Neural cell (in vitro differentiated cells): Measurements from ENCODE around the gene ZNRF2. TPM values are rescaled to one million over a fixed set of nuclear protein-coding genes. Genes with fewer than 3 reads are reported as not detected.

Source experiments
- H2AFZ ChIP-seq: fragments of 200-600, 300-800 bp; sonication (generic), shearing (Covaris generic); 2 replicates; pipeline ENCODE4 v1.6.0; 2014; ENCODE audit warnings: low read depth, mild to moderate bottlenecking, antibody characterized with exemption, low read length, moderate library complexity
- H3F3A ChIP-seq: fragments of 200-600 bp; shearing (Covaris generic); 2 replicates; pipeline ENCODE4 v1.6.1; 2016; ENCODE audit warnings: mild to moderate bottlenecking, moderate library complexity, mixed read lengths, antibody characterized with exemption, low read length; ENCODE audit not compliant: insufficient read depth, poor library complexity, severe bottlenecking
- H3K27ac ChIP-seq: fragments of 200-600, 300-800 bp; sonication (generic), shearing (Covaris generic); 2 replicates; pipeline ENCODE4 v1.5.1; 2014; ENCODE audit warnings: mild to moderate bottlenecking, low read length, moderate library complexity
- H3K27me3 ChIP-seq: fragments of 300-800, 200-600 bp; sonication (generic), shearing (Covaris generic); 2 replicates; pipeline ENCODE4 v1.6.0; 2014; ENCODE audit warnings: mild to moderate bottlenecking, low read depth, low read length, moderate library complexity; ENCODE audit not compliant: insufficient read depth
- H3K36me3 ChIP-seq: fragments of 300-800, 200-600 bp; sonication (generic), shearing (Covaris generic); 2 replicates; pipeline ENCODE4 v1.5.1; 2014; ENCODE audit warnings: mild to moderate bottlenecking, antibody characterized with exemption, low read length, moderate library complexity; ENCODE audit not compliant: insufficient read depth
- H3K4me2 ChIP-seq: fragments of 300-800, 200-600 bp; sonication (generic), shearing (Covaris generic); 2 replicates; pipeline ENCODE4 v1.6.0; 2014; ENCODE audit warnings: mild to moderate bottlenecking, low read length
- H3K4me3 ChIP-seq: fragments of 300-800, 200-600 bp; sonication (generic), shearing (Covaris generic); 2 replicates; pipeline ENCODE4 v1.5.1; 2014; ENCODE audit warnings: mild to moderate bottlenecking, low read length, moderate library complexity
- H3K79me2 ChIP-seq: fragments of 200-600 bp; shearing (Covaris generic); replicated peaks from 2 replicates; pipeline ENCODE4 v1.6.0; 2014; ENCODE audit warnings: mild to moderate bottlenecking, low read length, moderate library complexity; ENCODE audit not compliant: insufficient read depth
- H3K9ac ChIP-seq: fragments of 300-800, 200-600 bp; sonication (generic), shearing (Covaris generic); 2 replicates; pipeline ENCODE4 v1.6.1; 2016; ENCODE audit warnings: mild to moderate bottlenecking, low read length, mixed read lengths
- H3K9me2 ChIP-seq: fragments of 200-600 bp; shearing (Covaris generic); 2 replicates; pipeline ENCODE4 v1.6.1; 2016; ENCODE audit warnings: mild to moderate bottlenecking, low read length, mixed read lengths; ENCODE audit not compliant: insufficient read depth
- H3K9me3 ChIP-seq: fragments of 200-600, 300-800 bp; sonication (generic), shearing (Covaris generic); 2 replicates; pipeline ENCODE4 v1.6.1; 2016; ENCODE audit warnings: mild to moderate bottlenecking, mixed run types, low read length, moderate library complexity, mixed read lengths
- H4K20me1 ChIP-seq: fragments of 200-600 bp; shearing (Covaris generic); 2 replicates; pipeline ENCODE4 v1.6.1; 2016; ENCODE audit warnings: mild to moderate bottlenecking, mixed run types; ENCODE audit not compliant: insufficient read depth
- CTCF ChIP-seq: fragments of 450-650 bp; IDR thresholded peaks from 2 replicates; pipeline ENCODE4 v1.5.1; 2014; ENCODE audit warnings: antibody characterized with exemption, mild to moderate bottlenecking, moderate library complexity; ENCODE audit not compliant: poor library complexity, severe bottlenecking
- EP300 ChIP-seq: fragments of 450-650 bp; conservative IDR thresholded peaks from 2 replicates; pipeline ENCODE4 v1.6.1; 2014; ENCODE audit warnings: antibody characterized with exemption, mild to moderate bottlenecking, moderate library complexity; ENCODE audit not compliant: poor library complexity, severe bottlenecking
- EZH2 ChIP-seq: fragments of 200-600, 300-800 bp; shearing (Covaris generic), sonication (generic); IDR thresholded peaks from 2 replicates; pipeline ENCODE4 v1.6.1; 2014; ENCODE audit warnings: antibody characterized with exemption, low read length, borderline replicate concordance, mild to moderate bottlenecking; ENCODE audit not compliant: insufficient read depth, poor library complexity, severe bottlenecking
- MXI1 ChIP-seq: fragments of 450-650 bp; conservative IDR thresholded peaks from 2 replicates; pipeline ENCODE4 v1.6.1; 2014; ENCODE audit warnings: antibody characterized with exemption, mild to moderate bottlenecking; ENCODE audit not compliant: poor library complexity, severe bottlenecking
- POLR2AphosphoS5 ChIP-seq: IDR thresholded peaks from 2 replicates; pipeline ENCODE4 v1.6.1; 2012
- RAD21 ChIP-seq: fragments of 450-650 bp; conservative IDR thresholded peaks from 2 replicates; pipeline ENCODE4 v1.6.1; 2014; ENCODE audit warnings: antibody characterized with exemption, mild to moderate bottlenecking, moderate library complexity
- REST ChIP-seq: IDR thresholded peaks from 2 replicates; pipeline ENCODE4 v1.6.1; 2012; ENCODE audit warnings: borderline replicate concordance
- SMC3 ChIP-seq: fragments of 450-650 bp; conservative IDR thresholded peaks from 2 replicates; pipeline ENCODE4 v1.6.1; 2014; ENCODE audit warnings: antibody characterized with exemption, mild to moderate bottlenecking, moderate library complexity; ENCODE audit not compliant: poor library complexity
- TAF1 ChIP-seq: IDR thresholded peaks from 2 replicates; pipeline ENCODE4 v1.6.1; 2012; ENCODE audit warnings: low read depth
- polyA minus RNA-seq: library from RNA; depleted of rRNA, polyadenylated mRNA; stranded (reverse); fragments of >200 nt; gene quantifications from 2 replicates; pipeline ENCODE4 v1.2.3, GENCODE V29; 2014
- polyA plus RNA-seq: library from polyadenylated mRNA; depleted of rRNA; stranded (reverse); fragments of >200 nt; gene quantifications from 2 replicates; pipeline ENCODE4 v1.2.3, GENCODE V29; 2014

ZNRF2 gene
- polyA plus RNA-seq (9.5 and 12.2 TPM in 2 replicates), polyA minus RNA-seq (44.6 and 48.9 TPM in 2 replicates)

- Histone ChIP-seq H3K9me3 (no peaks in the 10 kb centered on the region), H3K9ac (peak within 1 kb of the TSS; percentile 72), H3K36me3 (no peaks in the 10 kb centered on the region), H3K4me3 (peak within 1 kb of the TSS; percentile 90), H3K27me3 (no peaks in the 10 kb centered on the region), H3F3A (no peaks in the 10 kb centered on the region), H3K79me2 (peaks cover 19% of the 10 kb centered on the region), H4K20me1 (peaks cover 6% of the 10 kb centered on the region), H3K27ac (peak within 1 kb of the TSS; percentile 77), H3K4me2 (peak within 1 kb of the TSS; percentile 41), H3K9me2 (no peaks in the 10 kb centered on the region), H2AFZ (no peak within 1 kb of the TSS)
- TF ChIP-seq TAF1 = no peak
- peak; percentile 82 for TF ChIP-seq MXI1
- TF ChIP-seq POLR2AphosphoS5 = peak; percentile 60
- peak; percentile 72 for TF ChIP-seq REST
- peak; percentile 51 for TF ChIP-seq EP300
- no peak for TF ChIP-seq SMC3
- TF ChIP-seq EZH2 = no peak
- TF ChIP-seq CTCF = peak; percentile 73
- peak; percentile 53 for TF ChIP-seq RAD21
Measured at GRCh38 chr7:30284298-30285066, at the start of gene ZNRF2. TSS of gene ZNRF2 (plus strand) at chr7:30284597. CDS start at chr7:30285358, 761 bp downstream.

- Histone ChIP-seq H3K27me3 (no peaks in the 10 kb centered on the region), H3K4me2 (no peak overlapping the region), H3K36me3 (no peaks in the 10 kb centered on the region), H3K9me2 (no peaks in the 10 kb centered on the region), H4K20me1 (no peaks in the 10 kb centered on the region), H3K27ac (no peak overlapping the region), H2AFZ (no peak overlapping the region), H3K4me3 (no peak overlapping the region), H3K79me2 (no peaks in the 10 kb centered on the region), H3F3A (no peaks in the 10 kb centered on the region), H3K9me3 (no peaks in the 10 kb centered on the region), H3K9ac (no peak overlapping the region)
- TF ChIP-seq SMC3 = no peak
- TF ChIP-seq MXI1 = no peak
- no peak for TF ChIP-seq TAF1
- TF ChIP-seq REST = no peak
- no peak for TF ChIP-seq EZH2
- TF ChIP-seq CTCF = no peak
- no peak for TF ChIP-seq RAD21
- no peak for TF ChIP-seq POLR2AphosphoS5
- no peak for TF ChIP-seq EP300
Measured at GRCh38 chr7:30237271-30237695, 47.1 kb upstream of the ZNRF2 start.
